DMS 273 (cell line): ENCODE data around the gene EPHA7.

Source experiments
- DNase-seq: peaks from one replicate; lab custom pipeline; 2025; ENCODE audit not compliant: unreplicated experiment; lab: John Stamatoyannopoulos, UW

EPHA7 gene

GRCh38 chr6:93259332-93259731, 160.0 kb downstream of the EPHA7 start:
- no peak for DNase-seq

- no peak for DNase-seq
These were observed 166.4 kb downstream of the EPHA7 start for GRCh38 chr6:93252930-93253329.

- no peak for DNase-seq
These were observed 170.7 kb downstream of the EPHA7 start for GRCh38 chr6:93248631-93249030.

- DNase-seq: no peak
These were observed 176.1 kb downstream of the EPHA7 start for GRCh38 chr6:93243231-93243778.

GRCh38 chr6:93242049-93242448, 177.3 kb downstream of the EPHA7 start:
- no peak for DNase-seq

GRCh38 chr6:93238632-93239031, 180.7 kb downstream of the EPHA7 start:
- DNase-seq: no peak

GRCh38 chr6:93235775-93236174, 183.6 kb downstream of the EPHA7 start:
- DNase-seq: no peak

GRCh38 chr6:93226822-93227221, 192.5 kb downstream of the EPHA7 start:
- DNase-seq: no peak

- DNase-seq: no peak
These were observed 197.1 kb downstream of the EPHA7 start for GRCh38 chr6:93222071-93222851.

GRCh38 chr6:93219447-93219846, 199.9 kb downstream of the EPHA7 start:
- DNase-seq: no peak

- no peak for DNase-seq
These were observed 201.3 kb downstream of the EPHA7 start for GRCh38 chr6:93218096-93218495.

GRCh38 chr6:93213028-93213427, 206.3 kb downstream of the EPHA7 start:
- DNase-seq: no peak

GRCh38 chr6:93210908-93211307, 208.5 kb downstream of the EPHA7 start:
- no peak for DNase-seq

GRCh38 chr6:93209358-93209757, 210.0 kb downstream of the EPHA7 start:
- no peak for DNase-seq

GRCh38 chr6:93196406-93196970, 222.9 kb downstream of the EPHA7 start:
- DNase-seq: no peak

- DNase-seq: no peak
These were observed 224.9 kb downstream of the EPHA7 start for GRCh38 chr6:93194480-93194879.

- DNase-seq: no peak
These were observed 225.5 kb downstream of the EPHA7 start for GRCh38 chr6:93193868-93194267.
